Ishikawa (cell line): ENCODE data around the gene GALR2.

Experiments
- CEBPB ChIP-seq: IDR thresholded peaks from 2 replicates; pipeline ENCODE4 v1.6.1; 2012
- CREB1 ChIP-seq: IDR thresholded peaks from 2 replicates; pipeline ENCODE4 v1.6.1; 2012; ENCODE audit warnings: low read depth
- EGR1 ChIP-seq: IDR thresholded peaks from 2 replicates; pipeline ENCODE4 v1.6.1; 2012
- EP300 ChIP-seq: IDR thresholded peaks from 2 replicates; pipeline ENCODE4 v1.6.1; 2012; ENCODE audit warnings: borderline replicate concordance
- FOXM1 ChIP-seq: IDR thresholded peaks from 2 replicates; pipeline ENCODE4 v1.6.1; 2012; ENCODE audit warnings: low read depth, borderline replicate concordance
- NFIC ChIP-seq: IDR thresholded peaks from 2 replicates; pipeline ENCODE4 v1.6.1; 2012
- RAD21 ChIP-seq: IDR thresholded peaks from 2 replicates; pipeline ENCODE4 v1.6.1; 2012; ENCODE audit warnings: low read depth
- REST ChIP-seq: IDR thresholded peaks from 2 replicates; pipeline ENCODE4 v1.6.1; 2012; ENCODE audit warnings: low read depth, mild to moderate bottlenecking
- TAF1 ChIP-seq: IDR thresholded peaks from 2 replicates; pipeline ENCODE4 v1.6.1; 2012; ENCODE audit warnings: low read depth, mild to moderate bottlenecking
- TEAD4 ChIP-seq: IDR thresholded peaks from 2 replicates; pipeline ENCODE4 v1.6.1; 2012
- ZBTB7A ChIP-seq: IDR thresholded peaks from 2 replicates; pipeline ENCODE4 v1.6.1; 2012; ENCODE audit warnings: low read depth
- TF ChIP-seq, protein P1 (sequence below): IDR thresholded peaks from 2 replicates; pipeline ENCODE4 v1.6.1; 2012

DNA sequence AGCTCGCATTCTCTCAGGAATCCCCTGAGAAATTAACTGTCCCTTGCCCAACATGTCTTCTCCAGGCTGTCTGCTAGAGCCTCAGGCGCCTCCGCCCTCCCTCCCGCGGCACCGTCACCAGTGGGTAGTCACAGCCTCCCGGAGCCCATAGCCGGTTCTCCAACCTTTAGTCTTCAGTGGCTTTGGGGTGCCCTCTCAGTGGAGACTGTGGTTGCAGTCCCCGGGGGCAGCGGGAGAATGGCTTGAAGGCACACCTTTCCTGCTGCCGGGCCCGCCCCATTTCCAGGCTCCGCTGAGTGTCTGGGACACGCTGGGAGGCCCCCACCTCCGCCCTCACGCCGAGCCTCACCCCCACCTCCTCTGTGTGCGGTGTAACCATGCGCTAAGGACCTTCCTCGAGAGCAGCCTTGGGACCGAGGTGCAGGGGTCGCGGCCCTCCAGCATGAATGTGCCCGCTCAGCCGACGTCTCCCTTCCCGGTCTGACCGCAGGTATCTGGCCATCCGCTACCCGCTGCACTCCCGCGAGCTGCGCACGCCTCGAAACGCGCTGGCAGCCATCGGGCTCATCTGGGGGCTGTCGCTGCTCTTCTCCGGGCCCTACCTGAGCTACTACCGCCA is 1.7 kb downstream of the GALR2 start:
- TF ChIP-seq FOXM1 (no peak), EGR1 (no peak), CREB1 (no peak), RAD21 (no peak), NFIC (no peak), REST (no peak), EP300 (no peak), TAF1 (no peak), ZBTB7A (no peak), CEBPB (no peak), TEAD4 (no peak)
- TF ChIP-seq, protein P1, sequence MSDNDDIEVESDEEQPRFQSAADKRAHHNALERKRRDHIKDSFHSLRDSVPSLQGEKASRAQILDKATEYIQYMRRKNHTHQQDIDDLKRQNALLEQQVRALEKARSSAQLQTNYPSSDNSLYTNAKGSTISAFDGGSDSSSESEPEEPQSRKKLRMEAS = peak; percentile 67
